Breast epithelium (tissue), 3 donors: ENCODE measurements around the gene OTUD1.

Source experiments
- CTCF ChIP-seq, 3 donors: fragments of 450-650 bp; IDR thresholded peaks; one replicate each; pipeline ENCODE4 v1.5.1; 2016 to 2017; ENCODE audit warnings: antibody characterized with exemption in 3 of 3, mild to moderate bottlenecking in 3 of 3, moderate library complexity in 3 of 3
- POLR2AphosphoS5 ChIP-seq, 3 donors: sonication (generic); formaldehyde crosslinking; IDR thresholded peaks; one replicate each; pipeline ENCODE4 v1.6.1; 2017; ENCODE audit warnings: antibody characterized with exemption in 3 of 3

GRCh38 chr10:23490115-23490514 is 51.2 kb downstream of the OTUD1 start:
- TF ChIP-seq CTCF (IDR thresholded peaks at IDR 0.05) = no peak
- no peak for TF ChIP-seq POLR2AphosphoS5 (IDR thresholded peaks at IDR 0.05)
